Glomerular endothelial cell (primary cell): ENCODE data around the gene CCBE1. TPM values are rescaled to one million over a fixed set of nuclear protein-coding genes. Genes with fewer than 3 reads are reported as not detected.
"Not testable (repeated sequence)": the region's sequence is repeated elsewhere in the genome, so short reads cannot be mapped to it uniquely, and the experiment has no call there.

Experiments
- DNase-seq: peaks from one replicate; pipeline ENCODE4 v3.0.0-alpha.2; 2011; ENCODE audit warnings: low read depth, low spot score; ENCODE audit errors: extremely low read depth
- total RNA-seq: library from RNA; depleted of rRNA; stranded (reverse); fragments of >200 nt; gene quantifications from 2 replicates; pipeline ENCODE4 v1.2.3, GENCODE V29; 2015

The CCBE1 gene
- total RNA-seq, 1 donor from 2014 or later, result 9.5 TPM

GRCh38 chr18:59550174-59550516, 147.1 kb downstream of the CCBE1 start:
- DNase-seq, result no peak

- no peak for DNase-seq
Observed at GRCh38 chr18:59549503-59550173, 147.6 kb downstream of the CCBE1 start.

- no peak for DNase-seq
Observed at GRCh38 chr18:59547581-59548182, 149.5 kb downstream of the CCBE1 start.

GRCh38 chr18:59546188-59546587, 151.0 kb downstream of the CCBE1 start:
- no peak for DNase-seq

- DNase-seq, result no peak
Observed at GRCh38 chr18:59540780-59541179, 156.4 kb downstream of the CCBE1 start.

- no peak for DNase-seq
Observed at GRCh38 chr18:59540346-59540745, 156.9 kb downstream of the CCBE1 start.

- no peak for DNase-seq
Observed at GRCh38 chr18:59539108-59539507, 158.1 kb downstream of the CCBE1 start.

GRCh38 chr18:59537579-59537978, 159.6 kb downstream of the CCBE1 start:
- no peak for DNase-seq

- no peak for DNase-seq
Observed at GRCh38 chr18:59536166-59536565, 161.1 kb downstream of the CCBE1 start.

- no peak for DNase-seq
Observed at GRCh38 chr18:59535055-59535454, 162.2 kb downstream of the CCBE1 start.

- DNase-seq, result no peak
Observed at GRCh38 chr18:59528866-59529265, 168.4 kb downstream of the CCBE1 start.

- no peak for DNase-seq
Observed at GRCh38 chr18:59520562-59521355, 176.5 kb downstream of the CCBE1 start.

- no peak for DNase-seq
Observed at GRCh38 chr18:59518705-59519104, 178.5 kb downstream of the CCBE1 start.

- no peak for DNase-seq
Observed at GRCh38 chr18:59517446-59518165, 179.6 kb downstream of the CCBE1 start.

- peak; percentile 52 for DNase-seq
Observed at GRCh38 chr18:59516356-59517155, 180.7 kb downstream of the CCBE1 start.

- DNase-seq, result not testable (repeated sequence)
Observed at GRCh38 chr18:59515956-59516355, 181.3 kb downstream of the CCBE1 start.

GRCh38 chr18:59515147-59515546, 182.1 kb downstream of the CCBE1 start:
- no peak for DNase-seq

- no peak for DNase-seq
Observed at GRCh38 chr18:59514203-59514602, 183.0 kb downstream of the CCBE1 start.

- DNase-seq, result no peak
Observed at GRCh38 chr18:59512025-59512755, 185.0 kb downstream of the CCBE1 start.
